Ishikawa (cell line): ENCODE measurements around the gene PLA2G4A.

Source experiments
- CEBPB ChIP-seq: IDR thresholded peaks from 2 replicates; pipeline ENCODE4 v1.6.1; 2012
- EP300 ChIP-seq: IDR thresholded peaks from 2 replicates; pipeline ENCODE4 v1.6.1; 2012; ENCODE audit warnings: borderline replicate concordance
- YY1 ChIP-seq: IDR thresholded peaks from 2 replicates; pipeline ENCODE4 v1.6.1; 2012; ENCODE audit warnings: low read depth

DNA sequence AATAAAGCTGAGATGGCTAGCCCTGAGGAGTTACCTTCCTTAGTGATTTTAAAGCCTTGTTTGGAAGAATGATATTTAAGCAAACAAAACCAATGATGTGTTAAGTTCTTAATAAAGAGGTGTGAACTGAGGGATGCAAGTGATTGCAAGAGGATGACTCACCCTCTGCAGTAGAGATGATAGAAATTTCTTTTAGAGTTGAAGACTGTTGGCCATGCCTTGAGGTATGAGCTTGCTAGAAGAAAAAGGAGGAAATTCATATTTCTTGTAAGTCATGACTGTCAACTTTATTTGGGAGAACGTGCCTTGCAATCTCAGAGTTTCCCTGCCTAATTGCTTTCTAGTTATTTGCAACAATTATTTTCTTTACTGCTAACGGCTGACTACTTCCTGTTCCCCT is 94.7 kb downstream of the PLA2G4A start:
- TF ChIP-seq CEBPB (no peak), YY1 (no peak), EP300 (no peak)
